ENCODE data around the gene BHLHE40.

The BHLHE40 gene

GRCh38 chr3:5007873-5008272, 28.6 kb downstream of the BHLHE40 start:
- Histone ChIP-seq H3K36me3 (ENCODE audit: insufficient read depth, low read length) (no peaks in the 10 kb centered on the region), H3K27ac (ENCODE audit: low read length) (no peak overlapping the region), H4K20me1 (ENCODE audit: insufficient read depth, low read length) (no peaks in the 10 kb centered on the region), H3K27me3 (ENCODE audit: insufficient read depth, low read length, poor library complexity) (no peaks in the 10 kb centered on the region), H3K79me2 (ENCODE audit: insufficient read depth, low read length) (no peaks in the 10 kb centered on the region), H3K4me2 (ENCODE audit: insufficient read depth, low read length) (no peak overlapping the region), H3K4me1 (ENCODE audit: insufficient read depth, low read length) (peaks cover 24% of the 10 kb centered on the region), H3K9me3 (ENCODE audit: insufficient read depth, low read length, severe bottlenecking) (no peaks in the 10 kb centered on the region), H3K4me3 (ENCODE audit: low read depth in 1 of 2, low read length in 2 of 2) (no peak overlapping the region), H2AFZ (ENCODE audit: low read depth, low read length) (no peak overlapping the region), H3K9ac (ENCODE audit: low read depth, low read length) (no peak overlapping the region)
- DNase-seq (no peak), ATAC-seq (ENCODE audit: insufficient read depth, low read depth) (no peak)
- TF ChIP-seq EZH2 (IDR thresholded peaks at IDR 0.05; ENCODE audit: borderline replicate concordance, low read depth, low read length, severe bottlenecking) (no peak), CTCF (IDR thresholded peaks at IDR 0.05; ENCODE audit: borderline replicate concordance, extremely low read depth, low read length, poor library complexity, severe bottlenecking) (no peak)

- ATAC-seq (ENCODE audit: insufficient read depth, low read depth) (no peak), DNase-seq (no peak)
- Histone ChIP-seq H3K27me3 (ENCODE audit: insufficient read depth, low read length, poor library complexity) (no peaks in the 10 kb centered on the region), H3K27ac (ENCODE audit: low read length) (no peak overlapping the region), H3K36me3 (ENCODE audit: insufficient read depth, low read length) (no peaks in the 10 kb centered on the region), H4K20me1 (ENCODE audit: insufficient read depth, low read length) (no peaks in the 10 kb centered on the region), H3K9me3 (ENCODE audit: insufficient read depth, low read length, severe bottlenecking) (no peaks in the 10 kb centered on the region), H3K9ac (ENCODE audit: low read depth, low read length) (no peak overlapping the region), H3K79me2 (ENCODE audit: insufficient read depth, low read length) (no peaks in the 10 kb centered on the region), H3K4me1 (ENCODE audit: insufficient read depth, low read length) (peaks cover 21% of the 10 kb centered on the region), H2AFZ (ENCODE audit: low read depth, low read length) (no peak overlapping the region), H3K4me3 (ENCODE audit: low read depth in 1 of 2, low read length in 2 of 2) (no peak overlapping the region), H3K4me2 (ENCODE audit: insufficient read depth, low read length) (no peak overlapping the region)
- TF ChIP-seq CTCF (IDR thresholded peaks at IDR 0.05; ENCODE audit: borderline replicate concordance, extremely low read depth, low read length, poor library complexity, severe bottlenecking) = no peak
- no peak for TF ChIP-seq EZH2 (IDR thresholded peaks at IDR 0.05; ENCODE audit: borderline replicate concordance, low read depth, low read length, severe bottlenecking)
Observed at GRCh38 chr3:5009506-5010109, 30.4 kb downstream of the BHLHE40 start.

DNA sequence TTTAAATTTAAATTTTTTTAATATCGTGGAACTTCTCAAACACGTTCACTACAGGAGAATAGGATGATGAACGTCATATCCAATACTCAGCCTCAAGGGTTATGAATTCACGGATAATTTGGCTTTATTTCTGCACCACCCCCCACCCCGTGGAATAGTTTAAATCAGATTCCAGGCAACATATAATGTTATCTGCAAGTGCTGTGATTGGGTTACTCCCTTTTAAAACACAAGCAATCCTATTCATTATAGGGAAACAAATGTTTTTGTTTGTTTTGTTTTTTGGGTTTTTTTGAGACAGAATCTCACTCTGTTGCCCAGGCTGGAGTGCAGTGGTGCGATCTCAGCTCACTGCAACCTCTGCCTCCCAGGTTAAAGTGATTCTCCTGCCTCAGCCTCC, 30.9 kb downstream of the BHLHE40 start:
- H3K27me3 ChIP-seq (ENCODE audit: insufficient read depth, low read length, poor library complexity) = no peaks in the 10 kb centered on the region
- no peak overlapping the region for H3K4me2 ChIP-seq (ENCODE audit: insufficient read depth, low read length)
- ATAC-seq (ENCODE audit: insufficient read depth, low read depth) = no peak
- no peaks in the 10 kb centered on the region for H3K36me3 ChIP-seq (ENCODE audit: insufficient read depth, low read length)
- no peak for DNase-seq
- no peak overlapping the region for H3K9ac ChIP-seq (ENCODE audit: low read depth, low read length)
- no peak overlapping the region for H3K27ac ChIP-seq (ENCODE audit: low read length)
- H3K79me2 ChIP-seq (ENCODE audit: insufficient read depth, low read length) = no peaks in the 10 kb centered on the region
- H4K20me1 ChIP-seq (ENCODE audit: insufficient read depth, low read length) = no peaks in the 10 kb centered on the region
- no peak overlapping the region for H3K4me3 ChIP-seq (ENCODE audit: low read depth in 1 of 2, low read length in 2 of 2)
- H3K9me3 ChIP-seq (ENCODE audit: insufficient read depth, low read length, severe bottlenecking) = no peaks in the 10 kb centered on the region
- H3K4me1 ChIP-seq (ENCODE audit: insufficient read depth, low read length) = peaks cover 21% of the 10 kb centered on the region
- no peak for TF ChIP-seq EZH2 (IDR thresholded peaks at IDR 0.05; ENCODE audit: borderline replicate concordance, low read depth, low read length, severe bottlenecking)
- no peak for TF ChIP-seq CTCF (IDR thresholded peaks at IDR 0.05; ENCODE audit: borderline replicate concordance, extremely low read depth, low read length, poor library complexity, severe bottlenecking)
- no peak overlapping the region for H2AFZ ChIP-seq (ENCODE audit: low read depth, low read length)

All from DND-41 (cell line).